Loucy (cell line): ENCODE measurements around the gene WFDC10B.

Source experiments
- H2AFZ ChIP-seq: fragments of 200-600 bp; sonication (generic); 2 replicates; pipeline ENCODE4 v1.6.0; 2016; ENCODE audit warnings: antibody characterized with exemption, mild to moderate bottlenecking, low read length, moderate library complexity
- H3F3A ChIP-seq: fragments of 200-600 bp; 2 replicates; pipeline ENCODE4 v1.6.0; 2016; ENCODE audit warnings: antibody characterized with exemption, low read depth, mild to moderate bottlenecking
- H3K27me3 ChIP-seq: fragments of 200-600 bp; sonication (generic); 2 replicates; pipeline ENCODE4 v1.6.1; 2014; ENCODE audit warnings: low read length, mild to moderate bottlenecking; ENCODE audit not compliant: insufficient read depth, poor library complexity, severe bottlenecking
- H3K36me3 ChIP-seq: fragments of 200-600 bp; sonication (generic); 2 replicates; pipeline ENCODE4 v1.6.1; 2016; ENCODE audit warnings: low read length; ENCODE audit not compliant: insufficient read depth
- H3K4me1 ChIP-seq: fragments of 200-600 bp; sonication (generic); 2 replicates; pipeline ENCODE4 v1.5.1; 2014; ENCODE audit warnings: low read length, mild to moderate bottlenecking; ENCODE audit not compliant: insufficient read depth, poor library complexity, severe bottlenecking
- H3K4me2 ChIP-seq: fragments of 200-600 bp; sonication (generic); 2 replicates; pipeline ENCODE4 v1.6.0; 2014; ENCODE audit warnings: antibody characterized with exemption, low read length, low read depth, mild to moderate bottlenecking; ENCODE audit not compliant: poor library complexity, severe bottlenecking
- H3K4me3 ChIP-seq: fragments of 200-600 bp; sonication (generic); 2 replicates; pipeline ENCODE4 v1.5.1; 2014; ENCODE audit warnings: low read length, mild to moderate bottlenecking, mixed read lengths; ENCODE audit not compliant: poor library complexity, severe bottlenecking
- H3K79me2 ChIP-seq: fragments of 200-600 bp; sonication (generic); 2 replicates; pipeline ENCODE4 v1.6.1; 2014; ENCODE audit warnings: low read length; ENCODE audit not compliant: insufficient read depth
- H3K9ac ChIP-seq: fragments of 200-600 bp; sonication (generic); 2 replicates; pipeline ENCODE4 v1.6.0; 2014; ENCODE audit warnings: mild to moderate bottlenecking, low read depth, low read length, moderate library complexity; ENCODE audit not compliant: poor library complexity, severe bottlenecking
- H3K9me2 ChIP-seq: fragments of 200-600 bp; sonication (generic); replicated peaks from 2 replicates; pipeline ENCODE4 v1.6.1; 2016; ENCODE audit warnings: low read depth, low read length, mixed read lengths
- H3K9me3 ChIP-seq: fragments of 200-600 bp; sonication (generic); 2 replicates; pipeline ENCODE4 v1.6.1; 2014; ENCODE audit warnings: mild to moderate bottlenecking, antibody characterized with exemption, low read length, low read depth; ENCODE audit not compliant: insufficient read depth
- H4K20me1 ChIP-seq: fragments of 200-600 bp; sonication (generic); 2 replicates; pipeline ENCODE4 v1.6.0; 2014; ENCODE audit warnings: antibody characterized with exemption, low read length, mild to moderate bottlenecking; ENCODE audit not compliant: insufficient read depth, poor library complexity, severe bottlenecking
- CTCF ChIP-seq: fragments of 200-600 bp; sonication (generic); conservative IDR thresholded peaks from 2 replicates; pipeline ENCODE4 v1.5.1; 2014; ENCODE audit warnings: mild to moderate bottlenecking, antibody characterized with exemption, low read length
- EZH2phosphoT487 ChIP-seq: fragments of 200-600 bp; IDR thresholded peaks from 2 replicates; pipeline ENCODE4 v1.6.1; 2018; ENCODE audit warnings: antibody characterized with exemption, mild to moderate bottlenecking, moderate library complexity, borderline replicate concordance

Gene WFDC10B

GRCh38 chr20:45742596-45742995, 37.8 kb upstream of the WFDC10B start:
- Histone ChIP-seq H3K4me1 (no peaks in the 10 kb centered on the region), H3K9me3 (no peaks in the 10 kb centered on the region), H3K27me3 (peaks cover 3% of the 10 kb centered on the region), H2AFZ (no peak overlapping the region), H3K36me3 (no peaks in the 10 kb centered on the region), H3K9me2 (no peaks in the 10 kb centered on the region), H4K20me1 (no peaks in the 10 kb centered on the region), H3F3A (no peaks in the 10 kb centered on the region), H3K79me2 (no peaks in the 10 kb centered on the region), H3K4me3 (no peak overlapping the region), H3K9ac (no peak overlapping the region), H3K4me2 (no peak overlapping the region)
- TF ChIP-seq CTCF: no peak
- no peak for TF ChIP-seq EZH2phosphoT487

- no peaks in the 10 kb centered on the region for H3K9me3 ChIP-seq
- no peaks in the 10 kb centered on the region for H4K20me1 ChIP-seq
- H3K4me2 ChIP-seq: no peak overlapping the region
- no peaks in the 10 kb centered on the region for H3K27me3 ChIP-seq
- no peaks in the 10 kb centered on the region for H3K79me2 ChIP-seq
- H3F3A ChIP-seq: no peaks in the 10 kb centered on the region
- no peak overlapping the region for H3K9ac ChIP-seq
- H3K36me3 ChIP-seq: no peaks in the 10 kb centered on the region
- no peak overlapping the region for H3K4me3 ChIP-seq
- no peak overlapping the region for H2AFZ ChIP-seq
- H3K9me2 ChIP-seq: no peaks in the 10 kb centered on the region
- H3K4me1 ChIP-seq: no peaks in the 10 kb centered on the region
- no peak for TF ChIP-seq EZH2phosphoT487
- TF ChIP-seq CTCF: no peak
Measured at GRCh38 chr20:45735988-45736387, 31.2 kb upstream of the WFDC10B start.

DNA sequence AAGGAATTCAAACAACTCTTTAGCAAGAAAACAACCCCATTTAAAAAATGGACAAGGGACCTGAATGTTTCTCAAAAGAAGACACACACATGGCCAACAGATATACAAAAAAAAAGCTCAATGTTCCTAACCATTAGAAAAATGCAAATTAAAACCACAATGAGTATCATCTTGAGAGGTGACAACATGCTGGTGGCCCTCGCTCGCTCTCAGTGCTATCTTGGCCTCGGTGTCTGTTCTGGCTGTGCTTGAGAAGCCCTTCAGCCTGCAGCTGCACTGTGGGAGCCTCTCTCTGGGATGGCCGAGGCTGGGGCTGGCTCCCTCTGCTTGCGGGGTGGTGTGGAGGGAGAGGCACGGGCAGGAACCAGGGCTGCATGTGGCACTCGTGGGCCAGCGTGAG, 30.7 kb upstream of the WFDC10B start:
- TF ChIP-seq EZH2phosphoT487 (no peak), CTCF (no peak)
- H3K4me2 ChIP-seq: no peak overlapping the region

More for the DNA sequence above, 30.7 kb upstream of the WFDC10B start:
- no peaks in the 10 kb centered on the region for H3K36me3 ChIP-seq
- no peaks in the 10 kb centered on the region for H3K4me1 ChIP-seq
- H3K27me3 ChIP-seq: no peaks in the 10 kb centered on the region
- H3F3A ChIP-seq: no peaks in the 10 kb centered on the region
- H3K9me2 ChIP-seq: no peaks in the 10 kb centered on the region
- H3K9ac ChIP-seq: no peak overlapping the region
- no peak overlapping the region for H3K4me3 ChIP-seq
- H4K20me1 ChIP-seq: no peaks in the 10 kb centered on the region
- no peak overlapping the region for H2AFZ ChIP-seq
- no peaks in the 10 kb centered on the region for H3K79me2 ChIP-seq
- H3K9me3 ChIP-seq: no peaks in the 10 kb centered on the region
